ENCODE results near the gene OR10G6.

Gene OR10G6

GRCh38 chr11:123977731-123978347, 17.1 kb downstream of the OR10G6 start, which contains the start of gene OR10S1:
TSS of gene OR10S1 (minus strand) at chr11:123977781. CDS start at chr11:123977664, 117 bp downstream.
- H3K27me3 ChIP-seq = no peaks in the 10 kb centered on the region
- H4K20me1 ChIP-seq = no peaks in the 10 kb centered on the region
- no peak within 1 kb of the TSS for H3K4me2 ChIP-seq
- no peak within 1 kb of the TSS for H3K4me3 ChIP-seq
- no peak within 1 kb of the TSS for H3K27ac ChIP-seq
- H3K4me1 ChIP-seq = no peaks in the 10 kb centered on the region
- H3K9ac ChIP-seq = no peak within 1 kb of the TSS
- H3K36me3 ChIP-seq = no peaks in the 10 kb centered on the region
- no peak for TF ChIP-seq Cebpa-rat (IDR thresholded peaks at IDR 0.05)
- peaks cover 0 to 11% (median 7%) of the 10 kb centered on the region in 11 experiments; a peak in 9 of 22 replicates for H3K9me3 ChIP-seq (replicated peaks in 1 of 11)

GRCh38 chr11:123976770-123977560, 18.0 kb downstream of the OR10G6 start:
- Histone ChIP-seq H3K4me3 (no peak overlapping the region), H3K9me3 (replicated peaks in 1 of 11) (peaks cover 0 to 11% (median 7%) of the 10 kb centered on the region in 11 experiments; a peak in 9 of 22 replicates), H3K9ac (no peak overlapping the region), H3K4me1 (no peaks in the 10 kb centered on the region), H3K27ac (no peak overlapping the region), H3K36me3 (no peaks in the 10 kb centered on the region), H4K20me1 (no peaks in the 10 kb centered on the region), H3K4me2 (no peak overlapping the region), H3K27me3 (no peaks in the 10 kb centered on the region)
- TF ChIP-seq Cebpa-rat (IDR thresholded peaks at IDR 0.05) = no peak

GRCh38 chr11:123973816-123974215, 21.1 kb downstream of the OR10G6 start:
- TF ChIP-seq Cebpa-rat (IDR thresholded peaks at IDR 0.05) = no peak
- Histone ChIP-seq H3K27ac (no peak overlapping the region), H3K9ac (no peak overlapping the region), H3K27me3 (no peaks in the 10 kb centered on the region), H3K4me3 (no peak overlapping the region), H4K20me1 (no peaks in the 10 kb centered on the region), H3K9me3 (replicated peaks in 1 of 11) (no peaks in the 10 kb centered on the region), H3K4me1 (no peaks in the 10 kb centered on the region), H3K4me2 (no peak overlapping the region), H3K36me3 (no peaks in the 10 kb centered on the region)

GRCh38 chr11:123956752-123957151, 38.2 kb downstream of the OR10G6 start:
- no peak overlapping the region for H3K9ac ChIP-seq
- H3K27me3 ChIP-seq = no peaks in the 10 kb centered on the region
- H3K36me3 ChIP-seq = no peaks in the 10 kb centered on the region
- H4K20me1 ChIP-seq = no peaks in the 10 kb centered on the region
- H3K4me1 ChIP-seq = no peaks in the 10 kb centered on the region
- no peak overlapping the region for H3K4me2 ChIP-seq
- no peak for TF ChIP-seq Cebpa-rat (IDR thresholded peaks at IDR 0.05)
- no peak overlapping the region for H3K4me3 ChIP-seq
- no peak overlapping the region for H3K27ac ChIP-seq
- peaks cover 0 to 11% (median 0%) of the 10 kb centered on the region in 11 experiments; a peak in 4 of 22 replicates for H3K9me3 ChIP-seq (replicated peaks in 1 of 11)

- Histone ChIP-seq H4K20me1 (no peaks in the 10 kb centered on the region), H3K27me3 (no peaks in the 10 kb centered on the region), H3K9me3 (replicated peaks in 1 of 11) (no peaks in the 10 kb centered on the region), H3K27ac (no peak overlapping the region), H3K36me3 (no peaks in the 10 kb centered on the region), H3K9ac (no peak overlapping the region), H3K4me3 (no peak overlapping the region), H3K4me1 (no peaks in the 10 kb centered on the region), H3K4me2 (no peak overlapping the region)
- TF ChIP-seq Cebpa-rat (IDR thresholded peaks at IDR 0.05) = no peak
Measured at GRCh38 chr11:123945132-123945531, 49.8 kb downstream of the OR10G6 start.
